GM19238 (cell line): ENCODE results near the gene CAMTA1.

Source experiments
- DNase-seq: peaks from one replicate; pipeline ENCODE4 v3.0.0; 2011; ENCODE audit warnings: low spot score; ENCODE audit not compliant: insufficient read length

CAMTA1 gene

GRCh38 chr1:7278045-7278444, 492.8 kb downstream of the CAMTA1 start:
- no peak for DNase-seq

GRCh38 chr1:7278827-7279765, 493.8 kb downstream of the CAMTA1 start:
- no peak for DNase-seq

- DNase-seq, result no peak
These were observed 494.5 kb downstream of the CAMTA1 start for GRCh38 chr1:7279769-7280168.

GRCh38 chr1:7280347-7280960, 495.2 kb downstream of the CAMTA1 start:
- no peak for DNase-seq

- DNase-seq, result no peak
These were observed 496.6 kb downstream of the CAMTA1 start for GRCh38 chr1:7281821-7282220.

- DNase-seq, result no peak
These were observed 499.7 kb downstream of the CAMTA1 start for GRCh38 chr1:7284839-7285435.

- no peak for DNase-seq
These were observed 500.7 kb downstream of the CAMTA1 start for GRCh38 chr1:7285856-7286454.

GRCh38 chr1:7287013-7287412, 501.8 kb downstream of the CAMTA1 start:
- no peak for DNase-seq

GRCh38 chr1:7288992-7289391, 503.7 kb downstream of the CAMTA1 start:
- no peak for DNase-seq

- DNase-seq, result no peak
These were observed 504.4 kb downstream of the CAMTA1 start for GRCh38 chr1:7289694-7290093.

GRCh38 chr1:7290971-7291970, 506.0 kb downstream of the CAMTA1 start:
- no peak for DNase-seq

GRCh38 chr1:7292036-7292681, 506.9 kb downstream of the CAMTA1 start:
- no peak for DNase-seq

GRCh38 chr1:7292714-7293419, 507.6 kb downstream of the CAMTA1 start:
- no peak for DNase-seq

GRCh38 chr1:7293702-7294629, 508.7 kb downstream of the CAMTA1 start:
- no peak for DNase-seq

- DNase-seq, result no peak
These were observed 509.4 kb downstream of the CAMTA1 start for GRCh38 chr1:7294636-7295035.

GRCh38 chr1:7295946-7296345, 510.7 kb downstream of the CAMTA1 start:
- no peak for DNase-seq

- DNase-seq, result no peak
These were observed 511.7 kb downstream of the CAMTA1 start for GRCh38 chr1:7296968-7297367.

- DNase-seq, result no peak
These were observed 512.9 kb downstream of the CAMTA1 start for GRCh38 chr1:7298145-7298544.
